Limb (tissue), 2 donors: ENCODE results near the gene GPBP1L1.

Experiments
- DNase-seq, 2 donors: peaks; one replicate each; pipeline ENCODE4 v3.0.0-alpha.2; 2016; ENCODE audit errors: extremely low spot score in 2 of 2

The GPBP1L1 gene

DNA sequence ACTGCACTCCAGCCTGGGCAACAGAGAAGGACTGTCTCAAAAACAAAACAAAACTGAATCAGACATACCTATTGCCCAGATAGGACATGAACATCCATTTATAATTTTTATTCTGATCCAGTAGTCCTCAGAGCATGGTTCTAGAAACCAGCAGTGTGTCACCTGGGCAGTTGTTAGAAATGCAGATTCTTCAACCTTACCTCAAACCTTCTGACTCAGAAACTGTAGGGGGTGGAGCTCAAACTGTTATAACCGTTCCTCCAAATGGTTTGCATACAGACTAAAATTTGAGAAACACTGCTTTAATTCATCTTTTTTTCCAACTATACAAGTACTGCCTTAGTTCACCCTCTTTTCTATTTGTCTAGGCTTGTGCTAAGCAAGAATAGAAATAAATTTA lies 96.5 kb downstream of the GPBP1L1 start:
- DNase-seq, result no peak

DNA sequence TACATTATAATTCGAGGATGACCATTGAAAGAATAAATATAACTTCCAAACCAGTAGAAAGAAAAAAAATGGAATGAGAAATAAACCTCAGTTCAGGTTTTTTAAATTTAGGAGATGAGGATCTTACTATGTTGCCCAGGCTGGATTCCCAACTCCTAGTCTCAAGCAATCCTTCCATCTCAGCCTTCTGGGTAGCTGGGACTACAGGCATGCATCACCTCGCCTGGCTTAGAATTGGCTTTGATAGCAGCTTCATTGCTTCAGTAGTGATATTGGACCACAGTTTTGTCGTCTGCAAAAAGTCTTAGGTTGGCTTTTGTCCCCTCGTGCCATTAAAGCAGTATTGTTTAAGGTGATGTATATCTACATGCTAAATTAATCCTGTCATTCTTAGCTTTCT lies 99.6 kb downstream of the GPBP1L1 start:
- DNase-seq, result no peak

- DNase-seq, result no peak
Observed at GRCh38 chr1:45585496-45586075, 100.7 kb downstream of the GPBP1L1 start.

DNA sequence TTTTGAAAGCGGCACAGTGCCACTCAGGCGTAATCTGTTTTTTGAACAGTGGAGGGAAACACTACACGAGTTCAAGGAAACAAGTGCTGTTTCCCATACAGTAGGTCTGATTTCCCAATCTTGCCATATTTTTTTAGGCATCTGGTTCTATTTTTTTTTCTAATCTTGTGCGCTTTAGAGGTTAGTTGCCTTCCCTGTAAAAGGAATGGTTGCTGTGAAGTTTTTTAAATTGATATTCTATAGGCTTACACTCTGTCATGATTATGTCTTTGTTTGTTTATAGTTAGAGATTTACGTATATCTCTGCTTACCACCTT lies 101.3 kb downstream of the GPBP1L1 start:
- DNase-seq, result no peak

DNA sequence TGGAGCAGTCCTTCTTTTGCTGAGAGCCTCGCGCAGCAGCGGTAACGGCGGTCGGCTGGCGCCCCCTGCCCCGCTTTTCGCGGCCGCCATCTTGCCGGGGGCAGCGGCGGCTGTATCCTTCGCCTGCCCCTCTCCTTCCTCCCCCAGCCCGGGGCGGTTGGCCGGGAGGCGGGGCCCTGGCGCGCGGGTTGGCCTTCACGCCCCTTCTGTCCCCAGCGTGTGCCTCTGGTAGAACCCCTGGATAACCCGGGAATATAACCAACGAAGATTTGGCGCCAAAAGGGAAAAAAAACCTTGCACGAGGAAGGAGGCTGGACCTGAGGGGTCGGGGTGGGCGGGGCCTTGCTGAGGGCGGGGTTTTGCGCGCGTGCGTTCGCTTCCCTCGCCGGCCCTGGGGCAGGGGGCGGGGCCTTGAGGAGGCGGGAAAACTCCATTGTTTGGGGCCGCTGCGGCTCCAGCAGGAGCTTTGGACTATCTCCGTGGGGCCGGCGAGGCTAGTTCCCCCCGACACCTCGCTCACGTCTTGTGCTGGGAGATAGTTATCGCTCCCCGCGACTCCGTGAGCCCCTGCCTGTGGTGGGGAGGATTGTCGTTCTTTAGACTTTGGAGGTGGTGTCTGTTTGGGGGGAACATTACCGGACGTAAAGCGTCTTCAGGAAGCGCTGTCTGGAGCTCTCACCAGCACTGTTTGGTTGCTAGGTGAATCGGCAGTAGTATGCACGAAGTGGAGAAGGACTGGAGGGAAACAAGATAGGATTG lies 101.8 kb downstream of the GPBP1L1 start:
- DNase-seq, result peak; percentile 88 to 96

DNA sequence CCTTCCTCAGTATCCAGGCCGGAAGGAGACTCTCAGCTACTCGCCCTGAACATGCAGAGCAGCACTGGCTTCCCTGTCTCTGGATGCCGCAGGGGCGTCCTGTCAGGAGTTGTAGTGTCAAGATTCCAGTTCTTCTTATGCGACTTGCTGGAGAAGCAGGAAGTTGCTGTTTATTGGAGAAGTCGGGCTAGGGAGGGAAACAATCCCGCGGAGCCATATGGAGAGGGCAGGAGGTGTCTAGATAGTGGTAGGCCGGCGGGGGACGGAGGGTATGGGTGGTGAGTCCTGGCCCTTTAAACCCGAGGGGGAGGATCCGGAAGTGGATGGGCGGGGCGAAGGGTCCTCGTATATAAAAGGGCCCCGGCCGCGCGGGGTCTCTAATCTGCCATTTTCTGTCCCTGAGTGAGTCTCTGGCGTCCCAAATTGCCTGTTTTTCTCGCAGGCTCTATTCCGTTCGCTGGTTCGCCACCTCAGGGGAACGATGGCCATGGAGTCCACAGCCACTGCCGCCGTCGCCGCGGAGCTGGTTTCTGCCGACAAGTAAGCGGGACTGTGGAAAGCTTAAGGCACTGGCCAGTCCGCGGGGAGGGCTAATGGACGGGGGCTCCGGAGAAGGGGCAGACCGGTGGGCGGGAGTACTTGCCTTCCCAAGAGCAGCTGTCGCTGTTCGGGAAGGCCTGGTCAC lies 102.5 kb downstream of the GPBP1L1 start, which contains the start of gene NASP:
TSS of gene NASP (plus strand) at position 376 of the 685 bp plus-strand sequence. CDS start at position 482, 106 bp downstream.
- peak; percentile 88 to 98 for DNase-seq

GRCh38 chr1:45583264-45583665 lies 103.1 kb downstream of the GPBP1L1 start:
- peak; percentile 94 to 98 for DNase-seq
